T-helper 17 cell (primary cell): Measurements from ENCODE around the gene GALNT2. TPM values are rescaled to one million over a fixed set of nuclear protein-coding genes. Genes with fewer than 3 reads are reported as not detected.
A peak's percentile ranks its signal among the peaks of the same experiment; 100 is the strongest.

Experiments
- ATAC-seq: fragments of 150-1000 bp; cut with Tn5 transposase; 2 replicates; pipeline ENCODE4 v1.10.0; 2021; ENCODE audit warnings: mild to moderate bottlenecking, moderate library complexity
- DNase-seq, 3 donors: peaks; one replicate each; pipeline versions ENCODE4 v3.0.0 to v3.0.0-alpha.2; 2020 to 2021
- H3K9me3 ChIP-seq: one replicate; pipeline ENCODE4 v1.7.0; 2013; ENCODE audit warnings: low read length, mild to moderate bottlenecking; ENCODE audit not compliant: control insufficient read depth, poor library complexity, severe bottlenecking
- H3K27ac Mint-ChIP-seq: one replicate; pipeline ENCODE4 v1.8.0; 2022; ENCODE audit warnings: mild to moderate bottlenecking, moderate library complexity, mixed read lengths
- H3K27me3 Mint-ChIP-seq: one replicate; pipeline ENCODE4 v1.8.0; 2022; ENCODE audit warnings: mixed read lengths
- H3K36me3 Mint-ChIP-seq: one replicate; pipeline ENCODE4 v1.8.0; 2022; ENCODE audit warnings: low read depth, mixed read lengths
- H3K4me1 Mint-ChIP-seq: one replicate; pipeline ENCODE4 v1.8.0; 2022; ENCODE audit warnings: mild to moderate bottlenecking, mixed read lengths
- H3K4me3 Mint-ChIP-seq: one replicate; pipeline ENCODE4 v1.8.0; 2022; ENCODE audit warnings: mild to moderate bottlenecking, moderate library complexity, mixed read lengths
- total RNA-seq, 4 donors: library from RNA in 2 of 4; stranded (reverse) in 2 of 4; gene quantifications; one replicate each; pipeline ENCODE4 v1.2.3 and lab custom pipeline; 2022 to 2026

The GALNT2 gene
- total RNA-seq, 2 donors from 2014 or later: 16.6 to 19.8 TPM

GRCh38 chr1:230189341-230189740 is 122.3 kb downstream of the GALNT2 start:
- H3K4me3 Mint-ChIP-seq: no peak overlapping the region
- no peak for DNase-seq
- no peaks in the 10 kb centered on the region for H3K36me3 Mint-ChIP-seq
- H3K9me3 ChIP-seq: no peaks in the 10 kb centered on the region
- H3K4me1 Mint-ChIP-seq: peaks cover 23% of the 10 kb centered on the region
- no peak overlapping the region for H3K27ac Mint-ChIP-seq
- no peak for ATAC-seq
- H3K27me3 Mint-ChIP-seq: no peaks in the 10 kb centered on the region

DNA sequence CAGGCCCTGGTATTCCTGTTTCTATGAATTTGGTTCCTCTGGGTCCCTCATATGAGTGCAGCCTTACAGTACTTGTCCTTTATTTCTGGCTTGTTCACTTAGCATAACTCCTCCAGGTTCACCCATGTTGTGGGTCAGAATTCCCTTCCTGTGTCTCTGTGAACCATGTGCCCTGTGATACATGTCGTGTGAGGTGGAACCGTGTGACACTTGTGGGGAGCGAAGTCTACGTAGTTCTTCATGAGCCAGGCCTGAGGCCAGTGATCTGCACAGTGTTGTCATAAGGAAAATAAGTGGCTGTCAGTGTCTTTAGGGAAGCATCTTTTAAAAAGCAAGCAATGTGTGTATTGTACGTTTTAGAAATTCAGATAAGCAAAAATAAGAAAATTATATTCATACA is 122.8 kb downstream of the GALNT2 start:
- Mint-ChIP-seq H3K4me1 (peaks cover 28% of the 10 kb centered on the region), H3K27me3 (no peaks in the 10 kb centered on the region), H3K4me3 (no peak overlapping the region), H3K27ac (no peak overlapping the region), H3K36me3 (no peaks in the 10 kb centered on the region)
- ATAC-seq (no peak), DNase-seq (no peak)
- no peaks in the 10 kb centered on the region for H3K9me3 ChIP-seq

GRCh38 chr1:230191079-230191804 is 124.2 kb downstream of the GALNT2 start:
- H3K27me3 Mint-ChIP-seq: no peaks in the 10 kb centered on the region
- H3K4me1 Mint-ChIP-seq: peaks cover 21% of the 10 kb centered on the region
- H3K27ac Mint-ChIP-seq: no peak overlapping the region
- H3K36me3 Mint-ChIP-seq: no peaks in the 10 kb centered on the region
- no peak overlapping the region for H3K4me3 Mint-ChIP-seq
- no peak for DNase-seq
- H3K9me3 ChIP-seq: no peaks in the 10 kb centered on the region
- ATAC-seq: no peak

- no peak overlapping the region for H3K4me3 Mint-ChIP-seq
- H3K9me3 ChIP-seq: no peaks in the 10 kb centered on the region
- DNase-seq (no peak), ATAC-seq (no peak)
- H3K27ac Mint-ChIP-seq: no peak overlapping the region
- H3K36me3 Mint-ChIP-seq: no peaks in the 10 kb centered on the region
- peaks cover 17% of the 10 kb centered on the region for H3K4me1 Mint-ChIP-seq
- H3K27me3 Mint-ChIP-seq: no peaks in the 10 kb centered on the region
Measured at GRCh38 chr1:230191855-230192254, 124.8 kb downstream of the GALNT2 start.

- Mint-ChIP-seq H3K4me1 (peaks cover 12% of the 10 kb centered on the region), H3K36me3 (no peaks in the 10 kb centered on the region), H3K27ac (peak overlapping the region; percentile 82), H3K27me3 (no peaks in the 10 kb centered on the region), H3K4me3 (no peak overlapping the region)
- DNase-seq (no peak), ATAC-seq (no peak)
- H3K9me3 ChIP-seq: no peaks in the 10 kb centered on the region
Measured at GRCh38 chr1:230194525-230194924, 127.5 kb downstream of the GALNT2 start.

- H3K4me1 Mint-ChIP-seq: peaks cover 10% of the 10 kb centered on the region
- ATAC-seq: no peak
- H3K36me3 Mint-ChIP-seq: no peaks in the 10 kb centered on the region
- no peak for DNase-seq
- H3K4me3 Mint-ChIP-seq: no peak overlapping the region
- peak overlapping the region; percentile 82 for H3K27ac Mint-ChIP-seq
- H3K9me3 ChIP-seq: no peaks in the 10 kb centered on the region
- no peaks in the 10 kb centered on the region for H3K27me3 Mint-ChIP-seq
Measured at GRCh38 chr1:230195199-230195598, 128.2 kb downstream of the GALNT2 start.

DNA sequence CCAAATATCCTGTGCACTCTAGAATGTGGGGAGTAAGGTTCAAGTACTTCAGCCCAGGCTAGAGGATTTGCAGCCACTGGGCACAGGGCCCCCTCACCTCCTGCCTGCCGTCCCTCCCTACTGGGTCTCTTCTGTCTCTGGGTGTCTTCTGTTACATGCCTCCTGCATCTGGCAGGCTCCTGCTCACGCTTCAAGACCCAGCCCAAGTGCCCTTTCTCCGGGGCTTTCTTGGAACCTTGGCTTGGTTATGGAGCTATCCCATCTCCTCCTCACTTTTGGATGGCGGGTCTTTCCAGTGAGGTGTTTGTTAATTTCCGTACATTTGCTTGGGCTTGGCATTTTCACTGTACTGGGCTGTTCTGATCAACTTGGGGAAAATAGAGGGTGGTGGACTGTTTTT is 129.0 kb downstream of the GALNT2 start:
- Mint-ChIP-seq H3K27me3 (no peaks in the 10 kb centered on the region), H3K4me3 (no peak overlapping the region), H3K27ac (peak overlapping the region; percentile 43), H3K4me1 (peaks cover 10% of the 10 kb centered on the region), H3K36me3 (no peaks in the 10 kb centered on the region)
- H3K9me3 ChIP-seq: no peaks in the 10 kb centered on the region
- ATAC-seq: no peak
- DNase-seq: no peak

- H3K9me3 ChIP-seq: no peaks in the 10 kb centered on the region
- Mint-ChIP-seq H3K4me1 (peaks cover 17% of the 10 kb centered on the region), H3K27ac (peak overlapping the region; percentile 53), H3K27me3 (no peaks in the 10 kb centered on the region), H3K4me3 (no peak overlapping the region), H3K36me3 (no peaks in the 10 kb centered on the region)
- ATAC-seq (no peak), DNase-seq (no peak)
Measured at GRCh38 chr1:230197644-230198567, 130.9 kb downstream of the GALNT2 start.

DNA sequence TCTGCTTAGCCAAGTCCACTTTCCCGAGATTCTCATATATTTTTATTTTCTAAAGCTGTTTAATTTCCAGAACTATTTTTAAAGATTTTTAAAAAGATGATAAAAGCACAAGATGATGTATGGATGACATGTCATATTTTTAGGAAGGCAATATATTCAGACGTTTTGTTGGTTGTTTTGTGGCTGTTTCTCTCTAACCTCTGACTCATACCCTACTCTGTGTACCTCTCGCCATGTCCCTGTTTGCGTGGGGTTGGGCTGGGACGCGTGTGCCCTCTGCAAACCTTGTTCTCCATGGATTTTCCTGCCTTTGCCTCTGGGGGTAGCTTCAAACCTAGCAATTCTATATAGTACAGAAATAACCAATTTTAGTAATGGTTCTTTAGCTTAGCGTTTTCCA is 132.0 kb downstream of the GALNT2 start:
- no peaks in the 10 kb centered on the region for H3K9me3 ChIP-seq
- Mint-ChIP-seq H3K27me3 (no peaks in the 10 kb centered on the region), H3K27ac (no peak overlapping the region), H3K36me3 (peaks cover 6% of the 10 kb centered on the region), H3K4me1 (peaks cover 20% of the 10 kb centered on the region), H3K4me3 (no peak overlapping the region)
- ATAC-seq (no peak), DNase-seq (no peak)

GRCh38 chr1:230199554-230199953 is 132.5 kb downstream of the GALNT2 start:
- Mint-ChIP-seq H3K4me1 (peaks cover 18% of the 10 kb centered on the region), H3K27ac (no peak overlapping the region), H3K36me3 (peaks cover 6% of the 10 kb centered on the region), H3K4me3 (no peak overlapping the region), H3K27me3 (no peaks in the 10 kb centered on the region)
- H3K9me3 ChIP-seq: no peaks in the 10 kb centered on the region
- no peak for DNase-seq
- no peak for ATAC-seq

DNA sequence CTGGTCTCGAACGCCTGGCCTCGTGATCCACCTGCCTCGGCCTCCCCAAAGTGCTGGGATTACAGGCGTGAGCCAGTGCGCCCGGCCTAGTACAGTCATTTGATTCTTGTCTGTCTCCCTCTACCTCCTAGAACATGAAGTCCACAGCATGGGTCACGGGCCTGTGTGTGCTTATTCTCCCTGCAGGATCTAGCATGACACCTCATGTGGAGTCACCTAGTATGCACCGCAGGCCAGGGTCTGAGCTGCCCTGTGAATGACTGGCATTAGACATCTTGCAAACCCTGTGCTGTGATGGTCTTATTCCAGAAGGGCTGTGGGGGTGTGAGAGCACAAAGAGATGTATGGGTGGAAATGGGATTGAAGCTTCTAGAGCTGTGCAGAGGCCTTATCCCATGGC is 133.2 kb downstream of the GALNT2 start:
- Mint-ChIP-seq H3K4me3 (no peak overlapping the region), H3K36me3 (peaks cover 10% of the 10 kb centered on the region), H3K4me1 (peaks cover 11% of the 10 kb centered on the region), H3K27ac (no peak overlapping the region), H3K27me3 (no peaks in the 10 kb centered on the region)
- no peaks in the 10 kb centered on the region for H3K9me3 ChIP-seq
- no peak for DNase-seq
- ATAC-seq: no peak

- ATAC-seq: no peak
- peaks cover 10% of the 10 kb centered on the region for H3K4me1 Mint-ChIP-seq
- peaks cover 10% of the 10 kb centered on the region for H3K36me3 Mint-ChIP-seq
- H3K9me3 ChIP-seq: no peaks in the 10 kb centered on the region
- no peak for DNase-seq
- no peaks in the 10 kb centered on the region for H3K27me3 Mint-ChIP-seq
- no peak overlapping the region for H3K4me3 Mint-ChIP-seq
- no peak overlapping the region for H3K27ac Mint-ChIP-seq
Measured at GRCh38 chr1:230201445-230201844, 134.4 kb downstream of the GALNT2 start.

DNA sequence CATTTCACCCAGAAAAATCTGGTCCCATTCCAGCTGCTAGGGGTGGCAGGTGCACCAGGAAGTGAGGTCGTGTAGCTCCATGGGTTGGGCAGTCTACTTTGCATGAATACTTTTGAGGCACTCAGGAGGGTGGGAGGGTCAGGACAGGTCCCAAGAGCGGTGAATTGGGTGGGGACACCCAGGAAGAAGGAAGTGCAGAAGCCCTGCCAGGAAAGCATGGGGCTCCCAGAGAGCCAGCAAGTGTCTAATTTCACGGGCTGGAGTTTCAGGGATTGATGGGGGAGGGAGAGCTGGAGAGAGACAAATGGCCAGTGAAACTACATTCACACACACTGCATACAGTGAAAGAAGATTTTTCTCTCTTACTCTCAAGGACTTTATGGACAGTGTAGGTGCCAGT is 137.8 kb downstream of the GALNT2 start:
- no peaks in the 10 kb centered on the region for H3K9me3 ChIP-seq
- DNase-seq (no peak), ATAC-seq (no peak)
- no peak overlapping the region for H3K27ac Mint-ChIP-seq
- H3K4me1 Mint-ChIP-seq: peaks cover 28% of the 10 kb centered on the region
- H3K27me3 Mint-ChIP-seq: no peaks in the 10 kb centered on the region
- peaks cover 10% of the 10 kb centered on the region for H3K36me3 Mint-ChIP-seq
- no peak overlapping the region for H3K4me3 Mint-ChIP-seq
